ENCODE measurements around the gene BCAN.

- TF ChIP-seq CTCF (IDR thresholded peaks at IDR 0.05) = no peak
- no peak for TF ChIP-seq POLR2A (IDR thresholded peaks at IDR 0.05)
These were observed 7.0 kb downstream of the BCAN start for GRCh38 chr1:156648951-156649350.

Measured in adrenal gland (tissue), 5 donors.